Bronchial epithelial cell (primary cell): Measurements from ENCODE around the gene NLRP6. TPM values are rescaled to one million over a fixed set of nuclear protein-coding genes. Genes with fewer than 3 reads are reported as not detected.
A peak's percentile ranks its signal among the peaks of the same experiment; 100 is the strongest.
"Not testable (repeated sequence)": the region's sequence is repeated elsewhere in the genome, so short reads cannot be mapped to it uniquely, and the experiment has no call there.

ENCODE experiments used
- DNase-seq: peaks from one replicate; pipeline ENCODE4 v3.0.0-alpha.2; 2010; ENCODE audit warnings: low read depth
- FAIRE-seq: peaks from 2 replicates; lab custom pipeline; 2011; peaks lifted over from hg19 to GRCh38; lab: Jason Lieb, UNC
- H3K27me3 ChIP-seq: 2 replicates; pipeline ENCODE4 v1.5.1; 2011; ENCODE audit warnings: low read length; ENCODE audit not compliant: control insufficient read depth, insufficient read depth
- H3K36me3 ChIP-seq: 2 replicates; pipeline ENCODE4 v1.5.1; 2011; ENCODE audit warnings: low read length; ENCODE audit not compliant: control insufficient read depth, insufficient read depth
- H3K4me3 ChIP-seq: 2 replicates; pipeline ENCODE4 v1.5.1; 2011; ENCODE audit warnings: mild to moderate bottlenecking, low read depth, low read length, control low read depth
- total RNA-seq: library from RNA; depleted of rRNA; stranded (reverse); fragments of >200 nt; gene quantifications from 2 replicates; pipeline ENCODE4 v1.2.1, GENCODE V29; 2014
- TF ChIP-seq, protein P1 (sequence below): IDR thresholded peaks from 2 replicates; pipeline ENCODE4 v1.5.1; 2011; ENCODE audit warnings: mild to moderate bottlenecking, moderate library complexity, low read length, control low read depth, inconsistent platforms; ENCODE audit not compliant: insufficient read depth, severe bottlenecking

NLRP6 gene
- total RNA-seq, 1 donor from 2014 or later: not detected

DNA sequence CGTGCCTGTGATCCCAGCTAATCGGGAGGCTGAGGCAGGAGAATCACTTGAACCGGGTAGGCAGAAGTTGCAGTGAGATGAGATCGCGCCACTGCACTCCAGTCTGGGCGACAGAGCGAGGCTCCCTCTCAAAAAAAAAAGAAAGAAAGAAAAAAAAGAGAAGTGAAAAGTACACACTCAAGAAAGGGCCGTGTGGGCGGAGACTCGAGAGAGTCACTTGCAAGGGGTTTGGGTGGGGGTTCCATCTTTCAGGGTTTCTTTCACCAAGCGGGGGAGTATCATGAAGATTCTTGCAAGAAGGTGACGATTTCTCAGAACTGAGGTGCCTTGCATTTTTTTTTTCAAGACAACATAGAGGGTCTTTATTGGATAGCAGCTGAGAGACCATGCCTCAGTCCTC, 25.2 kb downstream of the NLRP6 start:
- FAIRE-seq (no peak), DNase-seq (no peak)
- no peaks in the 10 kb centered on the region for H3K36me3 ChIP-seq
- peaks cover 6% of the 10 kb centered on the region for H3K27me3 ChIP-seq
- TF ChIP-seq, protein P1, sequence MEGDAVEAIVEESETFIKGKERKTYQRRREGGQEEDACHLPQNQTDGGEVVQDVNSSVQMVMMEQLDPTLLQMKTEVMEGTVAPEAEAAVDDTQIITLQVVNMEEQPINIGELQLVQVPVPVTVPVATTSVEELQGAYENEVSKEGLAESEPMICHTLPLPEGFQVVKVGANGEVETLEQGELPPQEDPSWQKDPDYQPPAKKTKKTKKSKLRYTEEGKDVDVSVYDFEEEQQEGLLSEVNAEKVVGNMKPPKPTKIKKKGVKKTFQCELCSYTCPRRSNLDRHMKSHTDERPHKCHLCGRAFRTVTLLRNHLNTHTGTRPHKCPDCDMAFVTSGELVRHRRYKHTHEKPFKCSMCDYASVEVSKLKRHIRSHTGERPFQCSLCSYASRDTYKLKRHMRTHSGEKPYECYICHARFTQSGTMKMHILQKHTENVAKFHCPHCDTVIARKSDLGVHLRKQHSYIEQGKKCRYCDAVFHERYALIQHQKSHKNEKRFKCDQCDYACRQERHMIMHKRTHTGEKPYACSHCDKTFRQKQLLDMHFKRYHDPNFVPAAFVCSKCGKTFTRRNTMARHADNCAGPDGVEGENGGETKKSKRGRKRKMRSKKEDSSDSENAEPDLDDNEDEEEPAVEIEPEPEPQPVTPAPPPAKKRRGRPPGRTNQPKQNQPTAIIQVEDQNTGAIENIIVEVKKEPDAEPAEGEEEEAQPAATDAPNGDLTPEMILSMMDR: no peak
- no peak overlapping the region for H3K4me3 ChIP-seq

DNA sequence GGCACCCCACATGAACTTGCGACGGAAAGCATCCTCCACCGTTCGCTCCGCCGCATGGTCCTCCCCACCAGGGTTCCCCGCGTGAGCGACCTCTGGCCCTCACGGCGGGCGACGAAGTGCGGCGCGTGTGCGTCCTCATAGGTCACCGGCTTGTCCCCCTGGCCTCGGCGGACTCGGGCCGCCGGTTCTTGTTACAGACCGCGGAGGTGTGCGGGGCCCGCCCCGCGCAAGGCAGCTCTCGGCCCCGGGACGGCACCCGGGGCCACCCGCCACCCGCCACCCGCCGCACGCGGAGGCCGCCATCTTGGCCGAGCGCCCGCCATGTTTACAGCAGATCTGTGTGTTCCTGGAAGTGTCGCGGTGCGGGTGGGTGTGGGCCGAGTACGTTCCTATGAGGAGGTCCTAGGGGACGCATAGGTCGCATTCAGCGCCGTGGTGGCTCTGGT, 25.9 kb downstream of the NLRP6 start:
- no peak overlapping the region for H3K4me3 ChIP-seq
- TF ChIP-seq, protein P1: no peak
- H3K36me3 ChIP-seq: no peaks in the 10 kb centered on the region
- FAIRE-seq: no peak
- peaks cover 3% of the 10 kb centered on the region for H3K27me3 ChIP-seq
- no peak for DNase-seq

DNA sequence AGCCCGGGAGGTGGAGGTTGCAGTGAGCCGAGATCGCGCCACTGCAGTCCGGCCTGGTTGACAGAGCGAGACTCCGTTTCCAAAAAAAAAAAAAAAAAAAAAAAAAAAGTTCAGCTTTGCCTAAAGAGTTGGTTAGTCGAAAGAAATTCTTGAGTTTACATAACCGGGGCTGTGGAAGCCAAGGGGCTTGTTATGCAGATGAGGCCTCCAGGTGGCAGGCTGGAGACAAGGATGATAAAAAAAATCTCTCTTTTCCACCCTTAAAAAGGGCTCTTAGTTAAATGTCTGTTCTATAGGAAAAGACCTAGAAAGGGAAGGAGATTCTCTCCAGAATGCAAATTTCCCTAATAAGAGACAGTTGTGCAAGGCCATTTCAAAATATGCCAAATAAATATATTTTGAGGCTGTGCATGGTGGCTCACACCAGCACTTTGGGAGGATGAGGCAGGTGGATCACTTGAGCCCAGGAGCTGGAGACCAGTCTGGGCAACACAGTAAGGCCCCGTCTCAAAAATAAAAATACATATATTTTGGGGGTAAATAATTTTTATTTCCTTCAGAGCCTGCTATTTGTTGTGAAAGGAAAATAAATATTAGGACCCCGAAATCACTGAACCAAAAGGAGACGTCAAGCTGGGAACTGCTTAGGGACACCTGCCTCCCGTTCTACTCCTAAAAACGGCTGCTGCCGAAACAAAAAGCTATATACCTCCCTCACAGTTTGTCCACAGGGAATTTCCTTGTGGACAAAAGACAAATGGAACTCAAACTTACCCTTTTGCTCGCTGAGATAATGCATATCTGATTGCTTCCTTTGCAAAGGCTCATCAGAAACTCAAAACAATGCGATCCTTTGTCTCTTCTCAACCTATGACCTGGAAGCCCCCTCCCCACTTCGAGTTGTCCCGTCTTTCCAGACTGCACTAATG, 27.0 kb downstream of the NLRP6 start:
- TF ChIP-seq, protein P1: peak; percentile 66
- FAIRE-seq: no peak

DNA sequence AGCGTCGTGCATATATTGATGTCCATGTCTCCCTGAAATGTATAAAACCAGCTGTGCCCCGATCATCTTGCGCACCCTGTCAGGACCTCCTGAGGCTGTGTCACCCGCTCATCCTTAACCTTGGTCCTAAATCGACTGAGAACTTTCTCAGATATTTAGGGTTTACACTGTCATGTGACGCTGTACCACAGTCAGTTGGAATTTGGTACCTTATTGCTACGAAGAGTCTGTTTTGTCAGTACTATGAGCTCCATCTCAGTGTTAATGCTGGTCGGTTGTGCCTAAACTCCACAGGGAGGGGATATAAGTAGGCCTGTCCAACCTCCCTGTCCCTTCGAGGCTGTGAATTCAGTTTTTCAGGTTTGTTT, 27.6 kb downstream of the NLRP6 start:
- no peak for DNase-seq
- no peaks in the 10 kb centered on the region for H3K36me3 ChIP-seq
- TF ChIP-seq, protein P1: no peak
- no peak overlapping the region for H3K4me3 ChIP-seq
- no peak for FAIRE-seq
- no peaks in the 10 kb centered on the region for H3K27me3 ChIP-seq

More for the DNA sequence above, 27.0 kb downstream of the NLRP6 start:
- DNase-seq: peak; percentile 44
- Histone ChIP-seq H3K27me3 (peaks cover 1% of the 10 kb centered on the region), H3K4me3 (no peak overlapping the region), H3K36me3 (no peaks in the 10 kb centered on the region)

DNA sequence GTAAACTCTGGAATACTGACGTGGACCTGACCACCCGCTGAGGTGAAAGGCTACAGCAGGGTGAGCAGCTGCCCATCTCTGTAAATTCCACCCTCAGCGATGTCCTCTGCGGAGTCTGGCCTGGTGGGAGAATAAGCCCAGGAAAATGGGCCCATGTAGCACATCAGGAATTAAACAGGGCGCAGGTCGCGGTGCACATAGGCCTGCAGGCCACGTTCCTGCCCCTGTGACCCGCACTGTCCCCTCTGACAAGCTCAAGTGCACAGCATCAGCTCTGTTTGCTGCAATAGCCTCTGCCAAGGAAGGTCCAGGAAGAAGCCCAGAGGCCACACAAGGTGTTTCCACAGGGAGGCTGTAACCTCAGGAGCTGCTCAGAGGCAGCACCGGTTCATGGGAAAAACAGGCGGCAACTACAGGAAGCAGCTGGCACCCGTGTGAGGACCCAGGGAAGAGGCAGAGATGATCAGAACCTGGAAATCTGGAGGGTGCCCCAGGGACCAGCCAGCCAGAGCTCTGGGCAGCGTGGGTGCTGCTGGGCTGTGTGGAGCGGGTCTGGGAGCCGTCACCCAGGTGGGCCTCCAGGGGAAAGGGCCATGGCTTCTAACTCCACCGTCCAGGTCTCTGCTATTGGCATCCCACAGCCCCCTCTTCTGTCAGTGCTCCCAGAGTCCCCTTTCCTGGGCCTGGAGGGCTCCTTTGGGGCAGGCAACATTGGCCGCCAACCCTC, 28.6 kb downstream of the NLRP6 start:
- H3K27me3 ChIP-seq: no peaks in the 10 kb centered on the region
- TF ChIP-seq, protein P1: no peak
- FAIRE-seq (no peak), DNase-seq (no peak)
- no peak overlapping the region for H3K4me3 ChIP-seq
- no peaks in the 10 kb centered on the region for H3K36me3 ChIP-seq

DNA sequence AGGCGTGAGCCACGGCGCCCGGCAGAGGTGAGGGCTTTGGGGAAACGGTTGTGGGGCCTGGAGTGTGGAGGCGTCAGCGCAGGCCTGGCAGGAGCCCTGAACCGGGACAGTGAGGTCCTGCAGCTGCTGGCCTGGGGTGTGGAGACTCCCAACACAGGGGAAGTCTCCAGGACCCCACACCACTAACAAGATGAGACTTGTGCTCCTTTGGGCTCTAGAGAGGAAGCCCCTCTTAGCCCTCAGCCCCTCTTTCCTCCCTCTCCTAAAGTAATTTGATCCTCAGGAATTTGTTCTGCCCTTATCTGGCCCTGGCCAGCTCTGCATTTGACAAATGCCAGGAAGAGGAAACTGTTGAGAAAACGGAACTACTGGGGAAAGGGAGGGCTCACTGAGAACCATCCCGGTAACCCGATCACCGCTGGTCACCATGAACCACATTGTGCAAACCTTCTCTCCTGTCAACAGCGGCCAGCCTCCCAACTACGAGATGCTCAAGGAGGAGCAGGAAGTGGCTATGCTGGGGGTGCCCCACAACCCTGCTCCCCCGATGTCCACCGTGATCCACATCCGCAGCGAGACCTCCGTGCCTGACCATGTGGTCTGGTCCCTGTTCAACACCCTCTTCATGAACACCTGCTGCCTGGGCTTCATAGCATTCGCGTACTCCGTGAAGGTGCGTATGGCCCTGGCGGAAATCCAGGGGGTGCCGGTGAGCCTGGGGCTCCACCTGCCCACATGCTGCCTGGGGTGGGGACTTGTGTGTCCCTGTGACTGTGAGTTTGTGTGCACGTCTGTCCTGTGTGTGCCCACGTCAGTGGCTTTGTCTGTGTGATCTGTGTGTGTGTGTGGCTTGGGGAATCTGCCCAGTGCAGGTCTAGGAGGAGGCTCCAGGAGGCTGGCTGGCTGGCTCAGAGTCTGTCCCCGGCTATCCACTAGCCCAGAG, 29.8 kb downstream of the NLRP6 start, which contains the start of gene IFITM2:
Gene IFITM2, plus strand, starts transcription at position 51 of the 943 bp plus-strand sequence. Its CDS starts 377 bp downstream, at position 428.
- peak; percentile 36 for DNase-seq
- not testable (repeated sequence) for H3K27me3 ChIP-seq, FAIRE-seq, H3K36me3 ChIP-seq
- peak within 1 kb of the TSS; percentile 47 for H3K4me3 ChIP-seq

DNA sequence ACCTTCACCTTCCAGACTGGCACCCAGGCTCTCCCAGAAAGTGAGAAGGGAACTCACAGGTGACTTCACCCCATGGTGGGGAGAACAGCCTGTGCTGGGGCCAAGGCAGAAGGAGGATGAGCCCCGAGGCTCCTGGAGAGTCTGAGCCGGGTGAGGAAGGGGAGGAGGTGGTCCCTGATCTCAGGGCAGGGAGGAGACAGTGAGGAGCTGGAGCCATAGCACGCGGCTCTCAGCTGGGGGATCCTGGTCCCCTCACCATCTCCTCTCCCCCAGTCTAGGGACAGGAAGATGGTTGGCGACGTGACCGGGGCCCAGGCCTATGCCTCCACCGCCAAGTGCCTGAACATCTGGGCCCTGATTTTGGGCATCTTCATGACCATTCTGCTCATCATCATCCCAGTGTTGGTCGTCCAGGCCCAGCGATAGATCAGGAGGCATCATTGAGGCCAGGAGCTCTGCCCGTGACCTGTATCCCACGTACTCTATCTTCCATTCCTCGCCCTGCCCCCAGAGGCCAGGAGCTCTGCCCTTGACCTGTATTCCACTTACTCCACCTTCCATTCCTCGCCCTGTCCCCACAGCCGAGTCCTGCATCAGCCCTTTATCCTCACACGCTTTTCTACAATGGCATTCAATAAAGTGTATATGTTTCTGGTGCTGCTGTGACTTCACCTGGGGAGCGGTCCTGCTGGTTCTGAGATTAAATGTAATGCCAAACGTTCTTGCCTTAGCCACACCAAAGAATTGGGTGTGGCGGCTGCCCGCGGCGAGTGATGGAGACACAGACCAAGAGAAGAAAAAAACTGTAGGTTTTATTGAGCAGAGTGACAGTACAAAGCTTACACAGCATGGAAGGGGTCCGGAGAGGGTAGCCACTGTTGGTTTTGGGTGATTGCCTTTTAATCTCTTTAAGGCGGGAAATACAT, 30.8 kb downstream of the NLRP6 start:
- DNase-seq: peak; percentile 48
- not testable (repeated sequence) for H3K36me3 ChIP-seq, FAIRE-seq, H3K27me3 ChIP-seq
- peak overlapping the region; percentile 20 for H3K4me3 ChIP-seq
